ENCODE data around the gene NDUFAF5.

The NDUFAF5 gene

DNA sequence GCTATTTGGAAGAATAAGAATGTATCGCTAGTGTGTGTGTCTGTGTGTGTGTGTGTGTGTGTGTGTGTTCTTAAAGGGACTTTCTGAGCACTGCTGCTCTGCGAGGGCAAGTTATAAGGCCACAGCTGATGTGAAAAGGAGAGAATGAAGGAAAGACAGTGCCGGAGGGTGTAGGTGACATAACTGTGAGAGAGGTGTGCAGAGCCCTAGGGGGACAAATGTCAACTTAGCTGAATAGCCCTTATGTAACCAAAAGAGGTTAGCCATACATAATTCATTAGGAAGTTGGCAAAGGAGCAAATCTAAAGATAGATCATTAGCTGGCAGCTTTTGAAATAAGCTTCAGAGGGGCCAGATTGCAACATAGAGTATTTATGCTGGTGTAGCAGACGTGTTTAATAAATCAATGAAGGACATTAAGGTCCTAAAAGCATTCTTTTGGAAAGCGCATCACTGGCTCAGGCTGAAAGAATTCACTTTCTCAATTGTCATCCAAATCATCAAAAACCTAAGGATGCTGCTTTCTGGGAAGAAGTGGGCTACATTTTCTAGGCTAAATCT is 81.0 kb downstream of the NDUFAF5 start:
- no peak for DNase-seq (ENCODE audit: low spot score)
- TF ChIP-seq, protein P1, sequence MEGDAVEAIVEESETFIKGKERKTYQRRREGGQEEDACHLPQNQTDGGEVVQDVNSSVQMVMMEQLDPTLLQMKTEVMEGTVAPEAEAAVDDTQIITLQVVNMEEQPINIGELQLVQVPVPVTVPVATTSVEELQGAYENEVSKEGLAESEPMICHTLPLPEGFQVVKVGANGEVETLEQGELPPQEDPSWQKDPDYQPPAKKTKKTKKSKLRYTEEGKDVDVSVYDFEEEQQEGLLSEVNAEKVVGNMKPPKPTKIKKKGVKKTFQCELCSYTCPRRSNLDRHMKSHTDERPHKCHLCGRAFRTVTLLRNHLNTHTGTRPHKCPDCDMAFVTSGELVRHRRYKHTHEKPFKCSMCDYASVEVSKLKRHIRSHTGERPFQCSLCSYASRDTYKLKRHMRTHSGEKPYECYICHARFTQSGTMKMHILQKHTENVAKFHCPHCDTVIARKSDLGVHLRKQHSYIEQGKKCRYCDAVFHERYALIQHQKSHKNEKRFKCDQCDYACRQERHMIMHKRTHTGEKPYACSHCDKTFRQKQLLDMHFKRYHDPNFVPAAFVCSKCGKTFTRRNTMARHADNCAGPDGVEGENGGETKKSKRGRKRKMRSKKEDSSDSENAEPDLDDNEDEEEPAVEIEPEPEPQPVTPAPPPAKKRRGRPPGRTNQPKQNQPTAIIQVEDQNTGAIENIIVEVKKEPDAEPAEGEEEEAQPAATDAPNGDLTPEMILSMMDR (IDR thresholded peaks at IDR 0.05; ENCODE audit: extremely low read depth, insufficient read depth, missing control alignments), result no peak
- in situ Hi-C loops (cut with MboI; ENCODE audit: low pct_unique_long_range_greater_than_20kb, low sequenced_read_pairs, unreplicated experiment), result no loop called here

GRCh38 chr20:13868331-13868730 is 83.5 kb downstream of the NDUFAF5 start:
- in situ Hi-C loops (cut with MboI; ENCODE audit: low pct_unique_long_range_greater_than_20kb, low sequenced_read_pairs, unreplicated experiment), result no loop called here
- DNase-seq (ENCODE audit: low spot score), result no peak

GRCh38 chr20:13870170-13870748 is 85.4 kb downstream of the NDUFAF5 start:
- TF ChIP-seq, protein P1 (IDR thresholded peaks at IDR 0.05; ENCODE audit: extremely low read depth, insufficient read depth, missing control alignments), result peak; percentile 32
- in situ Hi-C loops (cut with MboI; ENCODE audit: low pct_unique_long_range_greater_than_20kb, low sequenced_read_pairs, unreplicated experiment), result no loop called here
- DNase-seq (ENCODE audit: low spot score), result no peak

More at GRCh38 chr20:13868331-13868730, 83.5 kb downstream of the NDUFAF5 start:
- TF ChIP-seq, protein P1 (IDR thresholded peaks at IDR 0.05; ENCODE audit: extremely low read depth, insufficient read depth, missing control alignments), result no peak
